CD4-positive, alpha-beta T cell treated with Interleukin-21 for 1 hour (primary cell): Measurements from ENCODE around the gene DCAF4.
"Not testable (repeated sequence)": the region's sequence is repeated elsewhere in the genome, so short reads cannot be mapped to it uniquely, and the experiment has no call there.

ENCODE experiments used
- DNase-seq: peaks from one replicate; pipeline ENCODE4 v3.0.0-alpha.2; 2020

The DCAF4 gene

GRCh38 chr14:72939630-72940029 lies 13.4 kb downstream of the DCAF4 start:
- no peak for DNase-seq

- no peak for DNase-seq
These were observed 15.2 kb downstream of the DCAF4 start for GRCh38 chr14:72941286-72941985.

GRCh38 chr14:72942934-72943333 lies 16.7 kb downstream of the DCAF4 start:
- no peak for DNase-seq

- no peak for DNase-seq
These were observed 17.7 kb downstream of the DCAF4 start for GRCh38 chr14:72943876-72944430.

- no peak for DNase-seq
These were observed 19.2 kb downstream of the DCAF4 start for GRCh38 chr14:72945356-72946027.

GRCh38 chr14:72946491-72946890 lies 20.2 kb downstream of the DCAF4 start:
- no peak for DNase-seq

- no peak for DNase-seq
These were observed 21.3 kb downstream of the DCAF4 start for GRCh38 chr14:72947366-72948160.

GRCh38 chr14:72948481-72949138 lies 22.3 kb downstream of the DCAF4 start:
- peak; percentile 48 for DNase-seq

GRCh38 chr14:72952171-72952570 lies 25.9 kb downstream of the DCAF4 start:
- no peak for DNase-seq

- not testable (repeated sequence) for DNase-seq
These were observed 30.5 kb downstream of the DCAF4 start for GRCh38 chr14:72956741-72957140.

GRCh38 chr14:72957213-72957612 lies 30.9 kb downstream of the DCAF4 start:
- DNase-seq: no peak

- no peak for DNase-seq
These were observed 32.3 kb downstream of the DCAF4 start for GRCh38 chr14:72958548-72958947.

- not testable (repeated sequence) for DNase-seq
These were observed 34.8 kb downstream of the DCAF4 start for GRCh38 chr14:72961016-72961415.

GRCh38 chr14:72961579-72962335 lies 35.5 kb downstream of the DCAF4 start:
- DNase-seq: no peak

- not testable (repeated sequence) for DNase-seq
These were observed 36.1 kb downstream of the DCAF4 start for GRCh38 chr14:72962336-72962754.

- DNase-seq: no peak
These were observed 36.6 kb downstream of the DCAF4 start for GRCh38 chr14:72962829-72963312.

GRCh38 chr14:72965249-72965648 lies 39.0 kb downstream of the DCAF4 start:
- DNase-seq: no peak

- DNase-seq: no peak
These were observed 39.8 kb downstream of the DCAF4 start for GRCh38 chr14:72966038-72966437.

- DNase-seq: no peak
These were observed 42.1 kb downstream of the DCAF4 start for GRCh38 chr14:72968316-72968715.

- no peak for DNase-seq
These were observed 43.9 kb downstream of the DCAF4 start for GRCh38 chr14:72970058-72970630.

GRCh38 chr14:72970824-72971434 lies 44.7 kb downstream of the DCAF4 start:
- no peak for DNase-seq
